CD14-positive monocyte (primary cell): ENCODE data around the gene SRMS. TPM values are rescaled to one million over a fixed set of nuclear protein-coding genes. Genes with fewer than 3 reads are reported as not detected.
A peak's percentile ranks its signal among the peaks of the same experiment; 100 is the strongest.

Experiments used
- DNase-seq, 3 donors: peaks; one replicate each; pipeline ENCODE4 v3.0.0-alpha.2; 2011 to 2022
- H2AFZ ChIP-seq: 2 replicates; pipeline ENCODE4 v1.6.0; 2012; ENCODE audit warnings: mild to moderate bottlenecking, low read depth, low read length, inconsistent platforms; ENCODE audit not compliant: insufficient read depth, poor library complexity, severe bottlenecking
- H3K27ac ChIP-seq, 2 donors: 1 replicate in 1 of 2; 2 replicates in 1 of 2; pipeline ENCODE4 v1.5.1; 2012 to 2013; ENCODE audit warnings: low read length in 2 of 2, control low read depth in 1 of 2, inconsistent platforms in 1 of 2, low read depth in 1 of 2, mild to moderate bottlenecking in 1 of 2
- H3K27me3 ChIP-seq, 2 donors: one replicate each; pipeline versions ENCODE4 v1.6.0 to v1.6.1; 2011 to 2013; ENCODE audit warnings: low read length in 2 of 2; ENCODE audit not compliant: control insufficient read depth in 2 of 2, insufficient read depth in 2 of 2
- H3K36me3 ChIP-seq, 2 donors: replicated peaks in 1 of 2; 1 replicate in 1 of 2; 2 replicates in 1 of 2; pipeline versions ENCODE4 v1.5.1 to v1.6.1; 2012 to 2013; ENCODE audit warnings: low read length in 2 of 2, control low read depth in 1 of 2, inconsistent platforms in 1 of 2, mild to moderate bottlenecking in 1 of 2; ENCODE audit not compliant: insufficient read depth in 2 of 2, control insufficient read depth in 1 of 2
- H3K4me1 ChIP-seq, 2 donors: 1 replicate in 1 of 2; 2 replicates in 1 of 2; pipeline versions ENCODE4 v1.5.1 to v1.6.1; 2012 to 2013; ENCODE audit warnings: low read length in 2 of 2, control low read depth in 1 of 2, inconsistent platforms in 1 of 2, mild to moderate bottlenecking in 1 of 2, moderate library complexity in 1 of 2; ENCODE audit not compliant: insufficient read depth in 2 of 2, control insufficient read depth in 1 of 2
- H3K4me2 ChIP-seq: replicated peaks from 2 replicates; pipeline ENCODE3; 2012; ENCODE audit warnings: low read length, moderate library complexity, mild to moderate bottlenecking; ENCODE audit not compliant: poor library complexity, severe bottlenecking; ENCODE audit errors: extremely low read depth
- H3K4me3 ChIP-seq, 3 experiments: fragments of 200-600 bp in 1 of 3; sonication (generic) in 1 of 3; replicated peaks in 1 of 3; 1 replicate in 2 of 3; 2 replicates in 1 of 3; pipeline ENCODE4 v1.5.1; 2011 to 2013; ENCODE audit warnings: low read length in 3 of 3, mild to moderate bottlenecking in 3 of 3, control low read depth in 2 of 3, low read depth in 2 of 3, inconsistent platforms in 1 of 3, moderate library complexity in 1 of 3
- H3K79me2 ChIP-seq: 2 replicates; pipeline ENCODE4 v1.6.0; 2012; ENCODE audit warnings: mild to moderate bottlenecking, control low read depth, inconsistent platforms, low read length, moderate library complexity; ENCODE audit not compliant: insufficient read depth
- H3K9ac ChIP-seq: 2 replicates; pipeline ENCODE4 v1.6.0; 2017; ENCODE audit warnings: low read length, mild to moderate bottlenecking; ENCODE audit not compliant: insufficient read depth, poor library complexity, severe bottlenecking
- H3K9me3 ChIP-seq, 2 donors: replicated peaks in 1 of 2; 1 replicate in 1 of 2; 2 replicates in 1 of 2; pipeline versions ENCODE4 v1.5.1 to v1.6.1; 2012 to 2013; ENCODE audit warnings: low read length in 2 of 2, control low read depth in 1 of 2; ENCODE audit not compliant: control insufficient read depth in 1 of 2, insufficient read depth in 1 of 2
- H4K20me1 ChIP-seq: 2 replicates; pipeline ENCODE4 v1.6.0; 2012; ENCODE audit warnings: mild to moderate bottlenecking, low read length, control low read depth, moderate library complexity; ENCODE audit not compliant: insufficient read depth
- H3K27ac Mint-ChIP-seq, 7 donors: one replicate each; pipeline ENCODE4 v1.8.0; 2020; ENCODE audit warnings: mild to moderate bottlenecking in 7 of 7, mixed read lengths in 7 of 7, moderate library complexity in 6 of 7, inconsistent platforms in 2 of 7
- H3K27me3 Mint-ChIP-seq, 3 donors: one replicate each; pipeline ENCODE4 v1.8.0; 2021 to 2022; ENCODE audit warnings: low read depth in 3 of 3, mild to moderate bottlenecking in 3 of 3, mixed read lengths in 3 of 3, moderate library complexity in 3 of 3, inconsistent platforms in 1 of 3
- H3K36me3 Mint-ChIP-seq, 2 donors: one replicate each; pipeline ENCODE4 v1.8.0; 2020; ENCODE audit warnings: mixed read lengths in 2 of 2, inconsistent platforms in 1 of 2, mild to moderate bottlenecking in 1 of 2
- H3K4me1 Mint-ChIP-seq: one replicate; pipeline ENCODE4 v1.8.0; 2020; ENCODE audit warnings: mild to moderate bottlenecking, mixed read lengths
- H3K4me3 Mint-ChIP-seq, 2 donors: one replicate each; pipeline ENCODE4 v1.8.0; 2020; ENCODE audit warnings: mild to moderate bottlenecking in 2 of 2, mixed read lengths in 2 of 2, moderate library complexity in 1 of 2
- H3K9me3 Mint-ChIP-seq, 7 donors: one replicate each; pipeline ENCODE4 v1.8.0; 2020 to 2022; ENCODE audit warnings: mixed read lengths in 7 of 7, mild to moderate bottlenecking in 6 of 7, moderate library complexity in 6 of 7, inconsistent platforms in 2 of 7
- WGBS: methylation state at CpG from one replicate; pipeline ENCODE4 v1.1.5; 2013; ENCODE audit warnings: missing lambda C conversion rate; ENCODE audit not compliant: insufficient coverage; 5-methylcytosine and 5-hydroxymethylcytosine counted together
- intact Hi-C, 2 donors: fragments of 100-400 bp; cut with micrococcal nuclease; formaldehyde crosslinking; loops; one replicate each; pipeline versions ENCODE4 v1.15.0 to v1.15.1; 2023
- polyA plus RNA-seq, 3 donors: library from polyadenylated mRNA; depleted of rRNA in 1 of 3; unstranded in 2 of 3; stranded (reverse) in 1 of 3; fragments of 300-500 nt in 2 of 3; fragments of >200 nt in 1 of 3; fragmentation: Illumina TruSeq in 2 of 3; gene quantifications; 1 replicate in 2 of 3; 2 replicates in 1 of 3; pipeline ENCODE4 v1.2.3, GENCODE V29; 2012 to 2021
- TF ChIP-seq, protein P1 (sequence below): fragments of 200-600 bp; IDR thresholded peaks from one replicate; pipeline ENCODE4 v1.8.0; 2022; ENCODE audit warnings: antibody characterized with exemption, mild to moderate bottlenecking

Gene SRMS
- polyA plus RNA-seq, 3 donors, result not detected

DNA sequence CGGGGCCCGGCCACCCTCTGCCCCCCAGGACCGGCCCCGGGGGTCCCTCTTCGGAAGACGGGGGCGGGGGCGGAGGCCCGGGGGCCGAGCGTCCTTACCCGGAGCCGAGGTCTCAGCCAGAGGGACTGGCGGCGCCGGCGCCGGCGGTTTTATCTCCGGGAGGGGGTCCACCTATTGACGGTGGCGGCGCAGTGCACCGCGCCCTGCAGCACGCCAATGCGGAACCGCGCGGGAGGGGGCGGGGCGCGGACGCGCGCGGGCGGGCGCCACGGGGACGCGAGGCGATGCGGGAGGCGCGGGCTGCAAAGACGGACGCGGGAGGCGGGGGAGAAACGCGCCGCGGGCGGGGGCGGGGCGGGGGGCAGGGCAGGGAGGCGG lies 48.6 kb downstream of the SRMS start, which contains the start of gene EEF1A2:
Gene EEF1A2, minus strand, starts transcription at position 124 of the 378 bp plus-strand sequence. CDS start 1,320 bp downstream, outside the sequence.
- intact Hi-C loops, result no loop called here

DNA sequence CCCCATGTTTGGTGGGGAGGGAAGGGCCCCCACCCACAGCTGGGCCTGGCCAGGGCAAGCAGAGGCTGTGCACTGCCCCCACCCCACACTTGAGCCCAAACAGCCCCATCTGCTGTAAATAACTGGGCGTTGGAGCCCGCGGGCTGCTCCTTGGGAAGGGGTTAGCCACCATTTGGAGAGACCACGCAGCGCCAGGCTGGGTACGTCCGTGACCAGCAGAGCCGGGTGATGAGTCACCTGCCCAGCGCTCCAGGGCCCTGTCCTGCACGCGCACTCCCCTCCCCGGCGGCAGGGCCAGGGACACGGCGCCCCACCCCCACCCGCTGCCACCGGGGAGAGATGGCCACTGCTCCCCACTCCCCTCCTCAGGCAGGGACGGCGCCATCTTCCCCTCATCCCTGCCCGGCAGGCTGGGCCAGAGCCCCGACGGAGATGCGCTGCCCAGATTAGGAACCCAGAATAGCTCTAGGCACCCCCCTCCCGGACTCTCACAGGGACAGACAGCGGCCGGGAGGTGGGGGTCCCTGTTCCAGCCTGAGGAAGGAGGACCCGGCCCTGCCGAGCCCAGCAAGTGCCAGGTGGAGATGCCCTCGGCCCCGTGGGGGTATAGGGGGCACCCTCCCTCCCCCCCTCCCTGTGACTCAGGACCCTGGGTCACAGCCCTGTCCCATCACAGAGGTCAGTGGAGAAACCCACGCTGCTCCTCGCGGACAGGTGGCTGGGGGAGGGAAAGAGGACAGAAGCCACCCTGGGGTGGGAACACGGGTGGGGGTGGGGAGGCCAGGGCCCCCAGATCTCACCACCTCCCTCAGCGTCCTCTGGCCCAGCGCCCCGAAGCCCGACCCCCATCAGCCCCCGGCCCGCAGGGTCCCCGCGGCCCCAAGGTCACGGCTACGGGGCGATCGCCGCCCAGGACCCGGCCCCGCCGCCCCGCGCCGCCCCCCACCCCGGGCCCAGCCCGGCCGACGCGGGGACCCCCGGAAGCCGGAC lies 49.3 kb downstream of the SRMS start:
- peaks cover 9 to 39% of the 10 kb centered on the region in 2 donors for H3K27me3 ChIP-seq
- no peaks in the 10 kb centered on the region for H3K36me3 ChIP-seq
- no peaks in the 10 kb centered on the region for H3K36me3 Mint-ChIP-seq
- H3K9me3 ChIP-seq, result peaks cover 0 to 5% of the 10 kb centered on the region in 2 donors
- no peak overlapping the region for H3K4me3 ChIP-seq
- no peak overlapping the region for H3K27ac Mint-ChIP-seq
- H3K4me1 ChIP-seq, result peaks cover 8 to 20% of the 10 kb centered on the region in 2 donors
- 6% methylated on average over 46 of the region's 60 CpGs for WGBS
- no peaks in the 10 kb centered on the region for H3K79me2 ChIP-seq
- H3K4me2 ChIP-seq, result peak overlapping the region; percentile 58
- DNase-seq, result peak; percentile 29 to 62 (median 37)
- intact Hi-C loops, result loop anchor here (2.0 kb wide), 2 partner anchors 473 to 475 kb away; no protein-coding TSS in a partner anchor
- H3K9me3 Mint-ChIP-seq, result peaks cover 0 to 5% (median 0%) of the 10 kb centered on the region in 7 donors
- TF ChIP-seq, protein P1, sequence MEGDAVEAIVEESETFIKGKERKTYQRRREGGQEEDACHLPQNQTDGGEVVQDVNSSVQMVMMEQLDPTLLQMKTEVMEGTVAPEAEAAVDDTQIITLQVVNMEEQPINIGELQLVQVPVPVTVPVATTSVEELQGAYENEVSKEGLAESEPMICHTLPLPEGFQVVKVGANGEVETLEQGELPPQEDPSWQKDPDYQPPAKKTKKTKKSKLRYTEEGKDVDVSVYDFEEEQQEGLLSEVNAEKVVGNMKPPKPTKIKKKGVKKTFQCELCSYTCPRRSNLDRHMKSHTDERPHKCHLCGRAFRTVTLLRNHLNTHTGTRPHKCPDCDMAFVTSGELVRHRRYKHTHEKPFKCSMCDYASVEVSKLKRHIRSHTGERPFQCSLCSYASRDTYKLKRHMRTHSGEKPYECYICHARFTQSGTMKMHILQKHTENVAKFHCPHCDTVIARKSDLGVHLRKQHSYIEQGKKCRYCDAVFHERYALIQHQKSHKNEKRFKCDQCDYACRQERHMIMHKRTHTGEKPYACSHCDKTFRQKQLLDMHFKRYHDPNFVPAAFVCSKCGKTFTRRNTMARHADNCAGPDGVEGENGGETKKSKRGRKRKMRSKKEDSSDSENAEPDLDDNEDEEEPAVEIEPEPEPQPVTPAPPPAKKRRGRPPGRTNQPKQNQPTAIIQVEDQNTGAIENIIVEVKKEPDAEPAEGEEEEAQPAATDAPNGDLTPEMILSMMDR, result no peak
- peaks cover 39 to 69% (median 47%) of the 10 kb centered on the region in 3 donors for H3K27me3 Mint-ChIP-seq
- no peak overlapping the region for H2AFZ ChIP-seq
- H3K9ac ChIP-seq, result no peak overlapping the region
- H3K4me3 Mint-ChIP-seq, result peak overlapping the region; percentile 27 to 67
- no peak overlapping the region for H3K27ac ChIP-seq
- H4K20me1 ChIP-seq, result no peaks in the 10 kb centered on the region
- peaks cover 5% of the 10 kb centered on the region for H3K4me1 Mint-ChIP-seq

More for the DNA sequence above, 48.6 kb downstream of the SRMS start, which contains the start of gene EEF1A2:
- no peak within 1 kb of the TSS for H3K27ac Mint-ChIP-seq
- Histone ChIP-seq H3K27ac (no peak within 1 kb of the TSS), H4K20me1 (no peaks in the 10 kb centered on the region), H3K4me2 (peak within 1 kb of the TSS; percentile 58), H3K4me3 (no peak within 1 kb of the TSS), H3K9me3 (peaks cover 0 to 5% of the 10 kb centered on the region in 2 donors), H3K4me1 (peaks cover 8 to 20% of the 10 kb centered on the region in 2 donors), H2AFZ (no peak within 1 kb of the TSS), H3K36me3 (no peaks in the 10 kb centered on the region), H3K27me3 (peaks cover 9 to 39% of the 10 kb centered on the region in 2 donors), H3K9ac (no peak within 1 kb of the TSS), H3K79me2 (no peaks in the 10 kb centered on the region)
- WGBS, result under 1% methylated on average over 46 of the region's 58 CpGs
- TF ChIP-seq, protein P1, result peak; percentile 28
- peaks cover 5% of the 10 kb centered on the region for H3K4me1 Mint-ChIP-seq
- peaks cover 0 to 5% (median 0%) of the 10 kb centered on the region in 7 donors for H3K9me3 Mint-ChIP-seq
- DNase-seq, result peak; percentile 24 to 56 (median 30)
- no peaks in the 10 kb centered on the region for H3K36me3 Mint-ChIP-seq
- peaks cover 39 to 69% (median 47%) of the 10 kb centered on the region in 3 donors for H3K27me3 Mint-ChIP-seq
- peak within 1 kb of the TSS; percentile 27 to 67 for H3K4me3 Mint-ChIP-seq
